ENCODE measurements around the gene ISG20.

DNA sequence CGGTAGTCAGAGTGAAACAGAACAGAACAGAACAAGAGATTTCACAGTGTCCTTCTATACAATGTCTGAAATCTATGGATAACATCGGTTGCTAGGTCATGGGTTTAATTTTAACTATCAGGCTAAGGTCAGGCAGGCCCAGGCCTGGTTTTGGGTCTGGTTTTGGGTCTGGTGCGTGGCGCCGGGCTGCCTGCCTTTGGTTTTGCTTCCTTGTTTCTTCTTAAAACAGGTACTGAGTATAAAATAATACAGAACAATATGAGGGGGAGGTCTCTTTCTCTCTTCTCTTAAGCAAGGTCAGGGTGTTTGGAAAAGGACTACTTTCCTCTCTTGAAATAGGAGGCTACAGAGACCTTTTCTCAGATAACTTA is 16.2 kb upstream of the ISG20 start:
- TF ChIP-seq, protein P1, sequence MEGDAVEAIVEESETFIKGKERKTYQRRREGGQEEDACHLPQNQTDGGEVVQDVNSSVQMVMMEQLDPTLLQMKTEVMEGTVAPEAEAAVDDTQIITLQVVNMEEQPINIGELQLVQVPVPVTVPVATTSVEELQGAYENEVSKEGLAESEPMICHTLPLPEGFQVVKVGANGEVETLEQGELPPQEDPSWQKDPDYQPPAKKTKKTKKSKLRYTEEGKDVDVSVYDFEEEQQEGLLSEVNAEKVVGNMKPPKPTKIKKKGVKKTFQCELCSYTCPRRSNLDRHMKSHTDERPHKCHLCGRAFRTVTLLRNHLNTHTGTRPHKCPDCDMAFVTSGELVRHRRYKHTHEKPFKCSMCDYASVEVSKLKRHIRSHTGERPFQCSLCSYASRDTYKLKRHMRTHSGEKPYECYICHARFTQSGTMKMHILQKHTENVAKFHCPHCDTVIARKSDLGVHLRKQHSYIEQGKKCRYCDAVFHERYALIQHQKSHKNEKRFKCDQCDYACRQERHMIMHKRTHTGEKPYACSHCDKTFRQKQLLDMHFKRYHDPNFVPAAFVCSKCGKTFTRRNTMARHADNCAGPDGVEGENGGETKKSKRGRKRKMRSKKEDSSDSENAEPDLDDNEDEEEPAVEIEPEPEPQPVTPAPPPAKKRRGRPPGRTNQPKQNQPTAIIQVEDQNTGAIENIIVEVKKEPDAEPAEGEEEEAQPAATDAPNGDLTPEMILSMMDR (IDR thresholded peaks at IDR 0.05) = no peak
- TF ChIP-seq, protein P2, sequence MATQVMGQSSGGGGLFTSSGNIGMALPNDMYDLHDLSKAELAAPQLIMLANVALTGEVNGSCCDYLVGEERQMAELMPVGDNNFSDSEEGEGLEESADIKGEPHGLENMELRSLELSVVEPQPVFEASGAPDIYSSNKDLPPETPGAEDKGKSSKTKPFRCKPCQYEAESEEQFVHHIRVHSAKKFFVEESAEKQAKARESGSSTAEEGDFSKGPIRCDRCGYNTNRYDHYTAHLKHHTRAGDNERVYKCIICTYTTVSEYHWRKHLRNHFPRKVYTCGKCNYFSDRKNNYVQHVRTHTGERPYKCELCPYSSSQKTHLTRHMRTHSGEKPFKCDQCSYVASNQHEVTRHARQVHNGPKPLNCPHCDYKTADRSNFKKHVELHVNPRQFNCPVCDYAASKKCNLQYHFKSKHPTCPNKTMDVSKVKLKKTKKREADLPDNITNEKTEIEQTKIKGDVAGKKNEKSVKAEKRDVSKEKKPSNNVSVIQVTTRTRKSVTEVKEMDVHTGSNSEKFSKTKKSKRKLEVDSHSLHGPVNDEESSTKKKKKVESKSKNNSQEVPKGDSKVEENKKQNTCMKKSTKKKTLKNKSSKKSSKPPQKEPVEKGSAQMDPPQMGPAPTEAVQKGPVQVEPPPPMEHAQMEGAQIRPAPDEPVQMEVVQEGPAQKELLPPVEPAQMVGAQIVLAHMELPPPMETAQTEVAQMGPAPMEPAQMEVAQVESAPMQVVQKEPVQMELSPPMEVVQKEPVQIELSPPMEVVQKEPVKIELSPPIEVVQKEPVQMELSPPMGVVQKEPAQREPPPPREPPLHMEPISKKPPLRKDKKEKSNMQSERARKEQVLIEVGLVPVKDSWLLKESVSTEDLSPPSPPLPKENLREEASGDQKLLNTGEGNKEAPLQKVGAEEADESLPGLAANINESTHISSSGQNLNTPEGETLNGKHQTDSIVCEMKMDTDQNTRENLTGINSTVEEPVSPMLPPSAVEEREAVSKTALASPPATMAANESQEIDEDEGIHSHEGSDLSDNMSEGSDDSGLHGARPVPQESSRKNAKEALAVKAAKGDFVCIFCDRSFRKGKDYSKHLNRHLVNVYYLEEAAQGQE (IDR thresholded peaks at IDR 0.05; ENCODE audit: insufficient read depth in 1 of 2, low read depth in 2 of 2, low read length in 1 of 2) = no peak
- TF ChIP-seq POLR2AphosphoS5 (IDR thresholded peaks at IDR 0.05; ENCODE audit: low read depth, low read length) (no peak), TCF7L2 (IDR thresholded peaks at IDR 0.05; ENCODE audit: low read depth, low read length) (no peak)
